Stomach (tissue), 9 donors: ENCODE results near the gene COP1. TPM values are rescaled to one million over a fixed set of nuclear protein-coding genes. Genes with fewer than 3 reads are reported as not detected.
"Not testable (repeated sequence)": the region's sequence is repeated elsewhere in the genome, so short reads cannot be mapped to it uniquely, and the experiment has no call there.

Experiments
- DNase-seq, 2 donors: peaks; one replicate each; pipeline versions ENCODE4 v3.0.0 to v3.0.0-alpha.2; 2013 to 2019
- H3K27ac ChIP-seq, 5 donors: fragments of 200-600 bp in 4 of 5; sonication (generic) in 4 of 5; one replicate each; pipeline ENCODE4 v1.5.1; 2013 to 2019; ENCODE audit warnings: mild to moderate bottlenecking in 1 of 5, moderate library complexity in 1 of 5
- H3K27me3 ChIP-seq, 3 donors: fragments of 200-600 bp; sonication (generic); one replicate each; pipeline ENCODE4 v1.5.1; 2017 to 2019; ENCODE audit warnings: mixed run types in 1 of 3
- H3K36me3 ChIP-seq, 4 donors: fragments of 200-600 bp; sonication (generic); 1 replicate in 3 of 4; 2 replicates in 1 of 4; pipeline ENCODE4 v1.5.1; 2016 to 2019
- H3K4me1 ChIP-seq, 4 donors: fragments of 200-600 bp; sonication (generic); one replicate each; pipeline ENCODE4 v1.5.1; 2016 to 2019
- H3K4me3 ChIP-seq, 4 donors: fragments of 200-600 bp; sonication (generic) in 3 of 4; one replicate each; pipeline ENCODE4 v1.5.1; 2016 to 2019; ENCODE audit warnings: mild to moderate bottlenecking in 1 of 4
- H3K9me3 ChIP-seq, 4 donors: fragments of 200-600 bp; sonication (generic); one replicate each; pipeline ENCODE4 v1.5.1; 2016 to 2019
- CTCF ChIP-seq, 7 experiments: fragments of 450-650 bp in 4 of 7; fragments of 200-600 bp in 3 of 7; sonication (generic) in 3 of 7; IDR thresholded peaks; one replicate each; pipeline ENCODE4 v1.5.1; 2016 to 2019; ENCODE audit warnings: antibody characterized with exemption in 7 of 7, control low read depth in 2 of 7, mild to moderate bottlenecking in 1 of 7
- EP300 ChIP-seq: sonication (generic); formaldehyde crosslinking; IDR thresholded peaks from one replicate; pipeline ENCODE4 v1.6.1; 2017; ENCODE audit warnings: antibody characterized with exemption
- POLR2A ChIP-seq, 4 donors: fragments of 450-650 bp; IDR thresholded peaks; one replicate each; pipeline ENCODE4 v1.6.1; 2016; ENCODE audit warnings: antibody characterized with exemption in 4 of 4, control low read depth in 2 of 4, mild to moderate bottlenecking in 1 of 4, moderate library complexity in 1 of 4
- POLR2AphosphoS5 ChIP-seq, 3 donors: sonication (generic); formaldehyde crosslinking; IDR thresholded peaks; one replicate each; pipeline ENCODE4 v1.6.1; 2016; ENCODE audit warnings: antibody characterized with exemption in 3 of 3
- WGBS, 5 donors: extraction: QIAGEN DNeasy Blood & Tissue Kit in 3 of 5; methylation state at CpG; one replicate each; pipeline versions ENCODE4 v1.1.5 to v1.1.7; 2013 to 2018; 5-methylcytosine and 5-hydroxymethylcytosine counted together
- intact Hi-C: fragments of 100-400 bp; cut with DNase I; formaldehyde crosslinking; loops from one replicate; pipeline ENCODE4 v1.15.1; 2023; ENCODE audit warnings: low total_unique reads
- polyA plus RNA-seq, 3 donors: library from polyadenylated mRNA; stranded (reverse); fragments of 200-250 nt; gene quantifications; one replicate each; pipeline ENCODE4 v1.2.3, GENCODE V29; 2013
- total RNA-seq, 5 donors: library from RNA; depleted of rRNA; stranded (reverse); fragments of >200 nt; gene quantifications; one replicate each; pipeline versions ENCODE4 v1.1.0 to v1.2.3, GENCODE V29; 2014 to 2016
- donor health status: healthy with polysubstance abuse.
- donor health status: Bipolar disorder and iron deficiency.
- donor health status: healthy.

Gene COP1
- total and polyA plus RNA-seq, 8 donors = 36.2 to 127 (median 55.1) TPM

- DNase-seq = no peak
- Histone ChIP-seq H3K4me1 (no peaks in the 10 kb centered on the region), H3K27ac (no peak overlapping the region), H3K27me3 (no peaks in the 10 kb centered on the region), H3K36me3 (peaks cover 0 to 49% (median 42%) of the 10 kb centered on the region in 4 donors), H3K9me3 (no peaks in the 10 kb centered on the region), H3K4me3 (no peak overlapping the region)
- intact Hi-C loops = no loop called here
- no peak for TF ChIP-seq POLR2AphosphoS5 (IDR thresholded peaks at IDR 0.05)
- TF ChIP-seq CTCF (IDR thresholded peaks at IDR 0.05) = no peak
- no peak for TF ChIP-seq EP300
- no peak for TF ChIP-seq POLR2A (IDR thresholded peaks at IDR 0.05)
- 75 to 94% (median 83%) methylated on average over 3 of the region's 3 CpGs for WGBS, 5 donors
Measured at GRCh38 chr1:176022574-176022973, 184.5 kb downstream of the COP1 start.

- no peak for DNase-seq
- no peaks in the 10 kb centered on the region for H3K4me1 ChIP-seq
- WGBS, 5 donors = 92 to 96% (median 94%) methylated on average over 4 of the region's 4 CpGs
- H3K36me3 ChIP-seq = peaks cover 0 to 48% (median 37%) of the 10 kb centered on the region in 4 donors
- no peak for TF ChIP-seq CTCF (IDR thresholded peaks at IDR 0.05)
- no peak for TF ChIP-seq POLR2A (IDR thresholded peaks at IDR 0.05)
- no peak overlapping the region for H3K27ac ChIP-seq
- H3K9me3 ChIP-seq = no peaks in the 10 kb centered on the region
- no peaks in the 10 kb centered on the region for H3K27me3 ChIP-seq
- intact Hi-C loops = no loop called here
- H3K4me3 ChIP-seq = no peak overlapping the region
Measured at GRCh38 chr1:176017722-176018121, 189.4 kb downstream of the COP1 start.

DNA sequence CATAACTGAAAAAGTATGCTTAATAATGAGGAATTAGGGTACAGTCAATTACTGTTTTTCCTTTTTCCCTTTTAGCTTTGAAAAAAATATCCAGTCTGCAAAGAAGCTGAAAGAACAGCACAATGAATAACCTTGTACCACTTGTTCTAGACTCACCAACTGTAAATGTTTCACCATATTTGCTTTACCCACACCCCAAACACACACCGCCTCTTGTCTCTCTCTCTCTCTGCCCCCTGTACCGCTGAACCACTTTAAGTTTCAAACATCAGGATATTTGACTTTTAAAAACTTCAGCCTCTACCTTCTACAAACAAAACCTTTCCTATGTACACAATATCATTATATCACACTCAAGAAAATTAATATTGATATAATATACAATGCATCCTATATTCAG, 197.1 kb downstream of the COP1 start:
- Histone ChIP-seq H3K27ac (no peak overlapping the region), H3K9me3 (no peaks in the 10 kb centered on the region), H3K36me3 (peaks cover 0 to 38% (median 27%) of the 10 kb centered on the region in 4 donors), H3K4me1 (no peaks in the 10 kb centered on the region), H3K4me3 (no peak overlapping the region), H3K27me3 (no peaks in the 10 kb centered on the region)
- intact Hi-C loops = no loop called here
- DNase-seq = peak in 1 of 2 donors; percentile 8
- TF ChIP-seq POLR2A (IDR thresholded peaks at IDR 0.05) = no peak
- TF ChIP-seq EP300 = no peak
- TF ChIP-seq POLR2AphosphoS5 (IDR thresholded peaks at IDR 0.05) = no peak
- TF ChIP-seq CTCF (IDR thresholded peaks at IDR 0.05) = no peak
- 57 to 86% (median 76%) methylated on average over 2 of the region's 2 CpGs for WGBS, 5 donors

DNA sequence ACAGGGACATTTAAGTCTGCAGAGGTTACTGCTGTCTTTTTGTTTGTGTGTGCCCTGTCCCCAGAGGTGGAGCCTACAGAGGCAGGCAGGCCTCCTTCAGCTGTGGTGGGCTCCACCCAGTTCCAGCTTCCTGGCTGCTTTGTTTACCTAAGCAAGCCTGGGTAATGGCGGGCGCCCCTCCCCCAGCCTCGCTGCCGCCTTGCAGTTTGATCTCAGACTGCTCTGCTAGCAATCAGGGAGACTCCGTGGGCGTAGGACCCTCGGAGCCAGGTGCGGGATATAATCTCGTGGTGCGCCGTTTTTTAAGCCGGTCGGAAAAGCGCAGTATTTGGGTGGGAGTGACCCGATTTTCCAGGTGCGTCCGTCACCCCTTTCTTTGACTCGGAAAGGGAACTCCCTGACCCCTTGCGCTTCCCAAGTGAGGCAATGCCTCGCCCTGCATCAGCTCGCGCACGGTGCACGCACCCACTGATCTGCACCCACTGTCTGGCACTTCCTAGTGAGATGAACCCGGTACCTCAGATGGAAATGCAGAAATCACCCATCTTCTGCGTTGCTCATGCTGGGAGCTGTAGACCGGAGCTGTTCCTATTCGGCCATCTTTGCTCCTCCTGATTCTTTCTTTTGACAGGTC, 199.2 kb downstream of the COP1 start:
- H3K27me3 ChIP-seq, H3K9me3 ChIP-seq, H3K4me3 ChIP-seq, intact Hi-C loops, H3K27ac ChIP-seq, DNase-seq, H3K4me1 ChIP-seq: not testable (repeated sequence)
- 97 to 99% (median 98%) methylated on average over 24 to 28 of the region's 28 CpGs for WGBS, 5 donors
- peaks cover 0 to 29% (median 23%) of the 10 kb centered on the region in 4 donors for H3K36me3 ChIP-seq

DNA sequence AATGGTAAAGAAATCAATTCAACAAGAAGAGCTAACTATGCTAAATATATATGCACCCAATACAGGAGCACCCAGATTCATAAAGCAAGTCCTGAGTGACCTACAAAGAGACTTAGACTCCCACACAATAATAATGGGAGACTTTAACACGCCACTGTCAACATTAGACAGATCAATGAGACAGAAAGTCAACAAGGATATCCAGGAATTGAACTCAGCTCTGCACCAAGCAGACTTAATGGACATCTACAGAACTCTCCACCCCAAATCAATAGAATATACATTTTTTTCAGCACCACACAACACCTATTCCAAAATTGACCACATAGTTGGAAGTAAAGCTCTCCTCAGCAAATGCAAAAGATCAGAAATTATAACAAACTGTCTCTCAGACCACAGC, 212.4 kb downstream of the COP1 start:
- intact Hi-C loops, H3K27ac ChIP-seq, DNase-seq, H3K36me3 ChIP-seq, H3K4me1 ChIP-seq, H3K4me3 ChIP-seq, H3K27me3 ChIP-seq: not testable (repeated sequence)
- peaks cover 0 to 13% (median 2%) of the 10 kb centered on the region in 4 donors for H3K9me3 ChIP-seq
- WGBS, 5 donors = 88 to 100% (median 95%) methylated on average over 1 of the region's 1 CpG; no CpG with 5 or more reads in 1 of the 5 donors

DNA sequence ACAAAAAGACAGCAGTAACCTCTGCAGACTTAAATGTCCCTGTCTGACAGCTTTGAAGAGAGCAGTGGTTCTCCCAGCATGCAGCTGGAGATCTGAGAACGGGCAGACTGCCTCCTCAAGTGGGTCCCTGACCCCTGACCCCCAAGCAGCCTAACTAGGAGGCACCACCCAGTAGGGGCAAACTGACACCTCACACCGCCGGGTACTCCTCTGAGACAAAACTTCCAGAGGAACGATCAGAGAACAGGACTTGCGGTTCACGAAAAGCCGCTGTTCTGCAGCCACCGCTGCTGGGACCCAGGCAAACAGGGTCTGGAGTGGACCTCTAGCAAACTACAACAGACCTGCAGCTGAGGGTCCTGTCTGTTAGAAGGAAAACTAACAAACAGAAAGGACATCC, 214.3 kb downstream of the COP1 start:
- H3K36me3 ChIP-seq = peaks cover 0 to 16% (median 15%) of the 10 kb centered on the region in 4 donors
- H3K9me3 ChIP-seq, DNase-seq, H3K4me3 ChIP-seq, H3K27me3 ChIP-seq, H3K4me1 ChIP-seq, H3K27ac ChIP-seq, intact Hi-C loops: not testable (repeated sequence)
- WGBS, 5 donors = 92 to 100% (median 94%) methylated on average over 7 to 8 of the region's 8 CpGs

DNA sequence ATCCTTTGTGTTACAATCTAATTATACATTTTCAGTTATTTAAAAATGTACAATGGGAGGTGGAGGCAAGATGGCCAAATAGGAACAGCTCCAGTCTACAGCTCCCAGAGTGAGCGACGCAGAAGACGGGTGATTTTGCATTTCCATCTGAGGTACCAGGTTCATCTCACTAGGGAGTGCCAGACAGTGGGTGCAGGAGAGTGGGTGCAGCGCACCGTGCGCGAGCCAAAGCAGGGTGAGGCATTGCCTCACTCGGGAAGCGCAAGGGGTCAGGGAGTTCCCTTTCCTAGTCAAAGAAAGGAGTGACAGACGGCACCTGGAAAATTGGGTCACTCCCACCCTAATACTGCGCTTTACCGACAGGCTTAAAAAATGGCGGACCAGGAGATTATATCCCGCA, 214.9 kb downstream of the COP1 start:
- H3K9me3 ChIP-seq, H3K4me3 ChIP-seq, H3K27ac ChIP-seq, H3K4me1 ChIP-seq, DNase-seq, intact Hi-C loops, H3K27me3 ChIP-seq: not testable (repeated sequence)
- 90 to 94% (median 91%) methylated on average over 14 of the region's 14 CpGs for WGBS, 5 donors
- H3K36me3 ChIP-seq = peaks cover 0 to 21% (median 20%) of the 10 kb centered on the region in 4 donors
